HepG2 (cell line): ENCODE measurements around the gene BIRC5.

Experiments used
- DMAP1 ChIP-seq: IDR thresholded peaks from 2 replicates; pipeline ENCODE4 v1.6.1; 2016
- JDP2 ChIP-seq: sonication (generic); formaldehyde crosslinking; IDR thresholded peaks from 2 replicates; pipeline ENCODE4 v1.8.1; 2022; ENCODE audit warnings: missing genetic modification reagents, borderline replicate concordance
- POLR2A ChIP-seq, 2 experiments: IDR thresholded peaks; 2 replicates each; pipeline ENCODE4 v1.6.1; 2011; ENCODE audit warnings: low read depth in 2 of 2, low read length in 2 of 2, mild to moderate bottlenecking in 1 of 2, moderate library complexity in 1 of 2; ENCODE audit not compliant: insufficient read depth in 1 of 2
- ZNF773 ChIP-seq: sonication (generic); formaldehyde crosslinking; IDR thresholded peaks from 2 replicates; pipeline ENCODE4 v1.4.0; 2020; ENCODE audit warnings: missing genetic modification reagents, borderline replicate concordance
- ZSCAN20 ChIP-seq: sonication (generic); formaldehyde crosslinking; IDR thresholded peaks from 2 replicates; pipeline ENCODE4 v1.4.0; 2020; ENCODE audit warnings: missing genetic modification reagents, mild to moderate bottlenecking, borderline replicate concordance
- TF ChIP-seq, protein P1 (sequence below): sonication (generic); formaldehyde crosslinking; IDR thresholded peaks from 2 replicates; pipeline ENCODE4 v1.5.0; 2020; ENCODE audit warnings: mild to moderate bottlenecking, missing genetic modification reagents, moderate library complexity
- TF ChIP-seq, protein P2 (sequence below): sonication (generic); formaldehyde crosslinking; IDR thresholded peaks from 2 replicates; pipeline ENCODE4 v1.4.0; 2020; ENCODE audit warnings: missing genetic modification reagents, borderline replicate concordance

DNA sequence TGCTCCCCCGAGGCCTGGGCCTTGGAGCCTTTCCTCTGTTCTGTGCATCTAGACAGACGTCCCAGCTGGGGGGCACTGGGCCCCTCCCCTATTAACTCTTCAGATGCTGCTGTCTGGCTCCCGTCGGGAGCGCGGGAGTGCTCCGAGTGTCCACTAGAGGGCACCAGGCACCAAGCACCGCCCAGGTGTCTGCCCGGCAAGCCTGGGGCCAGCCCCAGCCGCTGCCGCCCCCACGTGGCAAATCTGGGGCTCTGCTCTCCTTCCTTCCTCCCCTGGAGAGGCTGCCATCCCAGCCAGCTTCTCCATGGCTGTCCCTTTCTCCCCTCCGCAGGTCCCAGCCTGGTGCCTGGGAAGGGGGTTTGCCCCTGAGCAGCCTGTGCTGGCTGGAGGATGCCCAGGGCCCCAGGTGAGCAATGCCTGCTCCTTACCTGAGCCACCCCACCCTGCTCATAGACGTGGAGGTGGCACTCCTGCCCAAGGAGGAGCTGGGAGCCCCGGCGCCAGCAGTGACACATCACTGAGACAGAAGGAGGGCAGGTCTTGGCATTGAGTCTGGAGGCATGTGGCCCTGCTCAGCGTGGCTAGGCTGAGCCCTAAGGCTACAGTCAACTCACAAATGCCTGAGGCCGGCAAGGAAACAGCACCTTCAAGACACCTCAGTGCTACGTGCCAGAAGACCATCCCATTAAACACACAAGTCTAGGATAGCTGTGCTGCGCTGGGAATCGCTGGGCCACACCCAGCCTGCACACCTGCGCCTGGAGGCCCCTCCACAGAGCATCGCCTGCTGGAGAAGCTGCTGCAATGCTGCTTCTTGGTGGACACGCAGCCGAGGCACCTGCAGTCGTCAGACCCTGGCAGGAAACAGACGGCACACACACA, 37.1 kb downstream of the BIRC5 start:
- TF ChIP-seq, protein P1, sequence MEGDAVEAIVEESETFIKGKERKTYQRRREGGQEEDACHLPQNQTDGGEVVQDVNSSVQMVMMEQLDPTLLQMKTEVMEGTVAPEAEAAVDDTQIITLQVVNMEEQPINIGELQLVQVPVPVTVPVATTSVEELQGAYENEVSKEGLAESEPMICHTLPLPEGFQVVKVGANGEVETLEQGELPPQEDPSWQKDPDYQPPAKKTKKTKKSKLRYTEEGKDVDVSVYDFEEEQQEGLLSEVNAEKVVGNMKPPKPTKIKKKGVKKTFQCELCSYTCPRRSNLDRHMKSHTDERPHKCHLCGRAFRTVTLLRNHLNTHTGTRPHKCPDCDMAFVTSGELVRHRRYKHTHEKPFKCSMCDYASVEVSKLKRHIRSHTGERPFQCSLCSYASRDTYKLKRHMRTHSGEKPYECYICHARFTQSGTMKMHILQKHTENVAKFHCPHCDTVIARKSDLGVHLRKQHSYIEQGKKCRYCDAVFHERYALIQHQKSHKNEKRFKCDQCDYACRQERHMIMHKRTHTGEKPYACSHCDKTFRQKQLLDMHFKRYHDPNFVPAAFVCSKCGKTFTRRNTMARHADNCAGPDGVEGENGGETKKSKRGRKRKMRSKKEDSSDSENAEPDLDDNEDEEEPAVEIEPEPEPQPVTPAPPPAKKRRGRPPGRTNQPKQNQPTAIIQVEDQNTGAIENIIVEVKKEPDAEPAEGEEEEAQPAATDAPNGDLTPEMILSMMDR (CRISPR knock-in tag) = peak; percentile 99
- TF ChIP-seq ZNF773 (no peak), POLR2A (IDR thresholded peaks at IDR 0.05; ENCODE audit: insufficient read depth in 1 of 2, low read depth in 2 of 2, low read length in 2 of 2) (no peak), DMAP1 (peak; percentile 41; the same call in 1 of the 2 replicates), ZSCAN20 (CRISPR knock-in tag) (no peak), JDP2 (CRISPR knock-in tag) (no peak)
- TF ChIP-seq, protein P2, sequence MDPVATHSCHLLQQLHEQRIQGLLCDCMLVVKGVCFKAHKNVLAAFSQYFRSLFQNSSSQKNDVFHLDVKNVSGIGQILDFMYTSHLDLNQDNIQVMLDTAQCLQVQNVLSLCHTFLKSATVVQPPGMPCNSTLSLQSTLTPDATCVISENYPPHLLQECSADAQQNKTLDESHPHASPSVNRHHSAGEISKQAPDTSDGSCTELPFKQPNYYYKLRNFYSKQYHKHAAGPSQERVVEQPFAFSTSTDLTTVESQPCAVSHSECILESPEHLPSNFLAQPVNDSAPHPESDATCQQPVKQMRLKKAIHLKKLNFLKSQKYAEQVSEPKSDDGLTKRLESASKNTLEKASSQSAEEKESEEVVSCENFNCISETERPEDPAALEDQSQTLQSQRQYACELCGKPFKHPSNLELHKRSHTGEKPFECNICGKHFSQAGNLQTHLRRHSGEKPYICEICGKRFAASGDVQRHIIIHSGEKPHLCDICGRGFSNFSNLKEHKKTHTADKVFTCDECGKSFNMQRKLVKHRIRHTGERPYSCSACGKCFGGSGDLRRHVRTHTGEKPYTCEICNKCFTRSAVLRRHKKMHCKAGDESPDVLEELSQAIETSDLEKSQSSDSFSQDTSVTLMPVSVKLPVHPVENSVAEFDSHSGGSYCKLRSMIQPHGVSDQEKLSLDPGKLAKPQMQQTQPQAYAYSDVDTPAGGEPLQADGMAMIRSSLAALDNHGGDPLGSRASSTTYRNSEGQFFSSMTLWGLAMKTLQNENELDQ = no peak
